Transverse colon (tissue), 4 donors: ENCODE data around the gene SMIM36. TPM values are rescaled to one million over a fixed set of nuclear protein-coding genes. Genes with fewer than 3 reads are reported as not detected.

Experiments used
- DNase-seq: peaks from one replicate; pipeline ENCODE4 v3.0.0-alpha.2; 2019
- H3K27ac ChIP-seq, 4 donors: fragments of 200-600 bp; sonication (generic); 2 replicates each; pipeline ENCODE4 v1.5.1; 2016 to 2018; ENCODE audit warnings: inconsistent platforms in 4 of 4
- H3K27me3 ChIP-seq: fragments of 200-600 bp; sonication (generic); 2 replicates; pipeline ENCODE4 v1.5.1; 2017; ENCODE audit warnings: inconsistent platforms
- H3K36me3 ChIP-seq, 4 donors: fragments of 200-600 bp; sonication (generic); 2 replicates each; pipeline ENCODE4 v1.5.1; 2017 to 2019; ENCODE audit warnings: inconsistent platforms in 4 of 4
- H3K4me1 ChIP-seq, 4 donors: fragments of 200-600 bp; sonication (generic); 2 replicates each; pipeline ENCODE4 v1.5.1; 2017 to 2020; ENCODE audit warnings: inconsistent platforms in 4 of 4
- H3K4me3 ChIP-seq, 4 donors: fragments of 200-600 bp; sonication (generic); 1 replicate in 1 of 4; 2 replicates in 3 of 4; pipeline versions ENCODE4 v1.5.1 to v1.6.1; 2017 to 2019; ENCODE audit warnings: inconsistent platforms in 4 of 4
- H3K9me3 ChIP-seq, 2 donors: fragments of 200-600 bp; sonication (generic); 2 replicates each; pipeline ENCODE4 v1.5.1; 2017 to 2019; ENCODE audit warnings: inconsistent platforms in 2 of 2
- CTCF ChIP-seq, 5 experiments: fragments of 200-600 bp in 3 of 5; fragments of 450-650 bp in 2 of 5; sonication (generic) in 3 of 5; IDR thresholded peaks; 1 replicate in 2 of 5; 2 replicates in 3 of 5; pipeline ENCODE4 v1.5.1; 2016 to 2017; ENCODE audit warnings: antibody characterized with exemption in 5 of 5, inconsistent platforms in 3 of 5, mild to moderate bottlenecking in 2 of 5, moderate library complexity in 1 of 5
- EP300 ChIP-seq: sonication (generic); formaldehyde crosslinking; IDR thresholded peaks from one replicate; pipeline ENCODE4 v1.6.1; 2017; ENCODE audit warnings: antibody characterized with exemption, low read depth
- POLR2A ChIP-seq: fragments of 450-650 bp; IDR thresholded peaks from one replicate; pipeline ENCODE4 v1.6.1; 2016; ENCODE audit warnings: antibody characterized with exemption, mild to moderate bottlenecking, moderate library complexity
- POLR2AphosphoS5 ChIP-seq, 3 donors: sonication (generic); formaldehyde crosslinking; IDR thresholded peaks; one replicate each; pipeline ENCODE4 v1.6.1; 2016; ENCODE audit warnings: antibody characterized with exemption in 3 of 3
- WGBS, 2 donors: methylation state at CpG; one replicate each; pipeline ENCODE4 v1.1.5; 2018; ENCODE audit warnings: low coverage in 1 of 2; 5-methylcytosine and 5-hydroxymethylcytosine counted together
- in situ Hi-C, 4 donors: fragments of 200-750 bp; cut with MboI; loops; one replicate each; pipeline versions ENCODE4 v1.15.0 to v1.15.1; 2017; ENCODE audit warnings: low sequenced_read_pairs in 3 of 4, low pct_ligation_motif_present in 1 of 4, low pct_unique_long_range_greater_than_20kb in 1 of 4
- intact Hi-C: fragments of 100-400 bp; cut with DNase I; formaldehyde crosslinking; loops from one replicate; pipeline ENCODE4 v1.15.1; 2023; ENCODE audit warnings: low total_unique reads
- total RNA-seq, 4 donors: library from RNA; depleted of rRNA; stranded (reverse); fragments of >200 nt; gene quantifications; one replicate each; pipeline ENCODE4 v1.1.0, GENCODE V29; 2016

SMIM36 gene
- total RNA-seq, 4 donors from 2014 or later = not detected

GRCh38 chr17:55413825-55414489, 97.3 kb downstream of the SMIM36 start:
- WGBS, 2 donors = 84 to 89% methylated on average over 8 of the region's 8 CpGs
- TF ChIP-seq POLR2A = no peak
- TF ChIP-seq EP300 = no peak
- TF ChIP-seq CTCF (IDR thresholded peaks at IDR 0.05) = no peak
- no peak for TF ChIP-seq POLR2AphosphoS5 (IDR thresholded peaks at IDR 0.05)
- Histone ChIP-seq H3K4me3 (no peak overlapping the region), H3K4me1 (peaks cover 0 to 10% (median 2%) of the 10 kb centered on the region in 4 donors), H3K9me3 (no peaks in the 10 kb centered on the region), H3K36me3 (peaks cover 0 to 29% (median 13%) of the 10 kb centered on the region in 4 donors), H3K27ac (no peak overlapping the region), H3K27me3 (no peaks in the 10 kb centered on the region)
- DNase-seq = no peak
- in situ Hi-C loops (no loop called here), intact Hi-C loops (no loop called here)

DNA sequence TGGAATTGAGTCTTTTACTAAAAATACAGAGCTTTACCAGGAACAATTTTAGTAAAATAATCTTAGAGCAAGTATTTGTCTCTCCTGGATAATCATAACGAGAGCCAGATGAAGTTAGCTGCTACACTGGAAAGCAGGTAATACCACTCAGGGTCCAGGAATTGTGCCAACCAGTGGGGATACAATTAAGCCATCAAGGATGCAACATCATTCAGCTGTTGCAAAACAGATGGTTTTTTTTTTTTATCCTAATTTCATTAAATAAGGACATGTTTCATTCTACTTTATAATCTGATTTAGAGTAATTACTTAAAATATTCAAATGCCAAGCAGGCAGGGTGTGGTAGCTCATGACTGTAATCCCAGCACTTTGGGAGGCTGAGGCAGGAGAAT, 99.8 kb downstream of the SMIM36 start:
- Histone ChIP-seq H3K4me1 (peaks cover 0 to 10% (median 3%) of the 10 kb centered on the region in 4 donors), H3K27me3 (no peaks in the 10 kb centered on the region), H3K27ac (no peak overlapping the region), H3K36me3 (peaks cover 0 to 39% (median 13%) of the 10 kb centered on the region in 4 donors), H3K4me3 (no peak overlapping the region), H3K9me3 (no peaks in the 10 kb centered on the region)
- DNase-seq = no peak
- in situ Hi-C loops (no loop called here), intact Hi-C loops (no loop called here)
- TF ChIP-seq EP300 = no peak
- TF ChIP-seq POLR2A = no peak
- no peak for TF ChIP-seq CTCF (IDR thresholded peaks at IDR 0.05)
- TF ChIP-seq POLR2AphosphoS5 (IDR thresholded peaks at IDR 0.05) = no peak
- 89 to 100% methylated on average over 1 of the region's 1 CpG for WGBS, 2 donors

DNA sequence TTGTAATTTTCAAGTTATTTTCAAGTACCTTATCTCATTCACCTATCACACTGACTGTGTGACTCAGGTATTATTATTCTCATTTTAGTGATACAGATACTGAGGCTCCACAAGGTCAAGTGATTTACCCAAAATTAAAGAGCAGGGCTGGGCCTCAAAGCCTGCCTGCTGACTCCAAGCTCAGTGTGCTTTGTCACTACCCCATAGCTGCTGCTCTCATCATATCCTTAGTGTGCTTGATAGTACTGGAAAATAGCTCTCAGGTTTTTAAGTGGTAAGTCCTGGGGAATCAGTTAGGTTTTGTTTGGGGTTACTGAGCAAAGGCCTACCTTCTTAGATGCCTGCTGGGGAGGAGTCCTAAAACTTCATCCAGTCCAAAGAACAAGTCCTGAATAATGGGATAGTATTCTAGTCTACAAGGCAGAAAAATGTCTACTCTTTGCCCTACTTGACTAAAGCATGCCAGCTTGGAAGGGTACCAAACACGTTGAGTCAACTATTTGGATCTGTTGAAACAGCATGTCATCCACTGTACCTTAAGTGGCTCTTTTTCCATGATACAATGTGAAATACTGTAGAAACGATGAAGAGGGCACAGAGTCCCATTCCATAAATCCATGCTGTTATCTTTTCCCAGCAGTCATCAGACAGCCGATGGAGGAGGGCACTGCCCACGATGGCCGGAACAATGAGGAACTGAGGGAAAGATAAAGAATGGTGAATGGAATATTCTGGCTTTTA, 100.4 kb downstream of the SMIM36 start:
- TF ChIP-seq POLR2AphosphoS5 (IDR thresholded peaks at IDR 0.05) = no peak
- TF ChIP-seq POLR2A = no peak
- no peak for TF ChIP-seq CTCF (IDR thresholded peaks at IDR 0.05)
- TF ChIP-seq EP300 = no peak

DNA sequence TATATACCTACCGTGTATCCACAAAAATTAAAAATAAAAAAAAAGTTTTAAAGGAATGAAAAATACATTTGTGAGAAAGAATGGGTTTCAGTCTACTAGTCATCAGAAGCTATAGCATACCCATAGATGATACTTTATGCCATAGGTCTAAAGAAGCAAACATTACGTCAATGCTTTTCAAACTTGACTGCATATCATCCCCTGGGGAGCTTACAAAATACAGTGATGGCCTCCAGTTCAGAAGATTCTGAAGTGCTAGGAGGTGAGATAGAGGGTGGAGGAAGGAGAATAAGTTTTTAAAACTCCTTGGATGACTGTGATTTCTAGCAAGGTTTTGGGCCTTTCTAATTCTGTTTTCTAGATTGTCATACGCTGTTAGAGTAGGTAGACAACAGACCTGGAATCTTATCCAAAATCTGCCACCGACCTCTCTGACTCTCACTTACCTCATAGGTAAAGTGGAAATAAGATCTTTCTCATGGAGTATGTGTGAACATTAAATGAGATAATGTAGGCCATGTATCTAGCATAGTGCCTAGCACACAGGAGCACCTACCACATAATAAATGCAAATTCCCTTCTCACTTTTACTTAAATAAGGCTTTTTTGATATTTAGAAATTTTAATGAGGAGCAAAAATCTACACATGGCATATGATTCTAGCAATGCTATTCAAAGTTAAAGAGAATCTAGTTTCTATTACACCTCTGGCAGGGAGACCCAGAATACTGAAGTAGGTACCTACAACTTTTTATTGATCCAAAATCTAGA, 102.0 kb downstream of the SMIM36 start:
- in situ Hi-C loops (no loop called here), intact Hi-C loops (loop anchor here (10.0 kb wide), 1 partner anchor 106 kb away; the partner anchor contains the start of gene SMIM36)
- H3K36me3 ChIP-seq = peaks cover 0 to 46% (median 18%) of the 10 kb centered on the region in 4 donors
- DNase-seq = no peak
- H3K27ac ChIP-seq = no peak overlapping the region
- peaks cover 0 to 7% (median 0%) of the 10 kb centered on the region in 4 donors for H3K4me1 ChIP-seq
- TF ChIP-seq POLR2AphosphoS5 (IDR thresholded peaks at IDR 0.05) = no peak
- TF ChIP-seq POLR2A = no peak
- no peak for TF ChIP-seq CTCF (IDR thresholded peaks at IDR 0.05)
- no peak for TF ChIP-seq EP300
- H3K4me3 ChIP-seq = no peak overlapping the region
- 91 to 93% methylated on average over 4 of the region's 4 CpGs for WGBS, 2 donors
- no peaks in the 10 kb centered on the region for H3K9me3 ChIP-seq
- H3K27me3 ChIP-seq = no peaks in the 10 kb centered on the region

More for the DNA sequence above, 100.4 kb downstream of the SMIM36 start:
- H3K27me3 ChIP-seq = no peaks in the 10 kb centered on the region
- intact Hi-C loops (no loop called here), in situ Hi-C loops (no loop called here)
- H3K4me3 ChIP-seq = no peak overlapping the region
- H3K9me3 ChIP-seq = no peaks in the 10 kb centered on the region
- H3K36me3 ChIP-seq = peaks cover 0 to 39% (median 13%) of the 10 kb centered on the region in 4 donors
- peaks cover 0 to 8% (median 3%) of the 10 kb centered on the region in 4 donors for H3K4me1 ChIP-seq
- 88% methylated on average over 5 of the region's 5 CpGs for WGBS, 2 donors
- DNase-seq = no peak
- H3K27ac ChIP-seq = no peak overlapping the region
